Right cardiac atrium (tissue), 5 donors: Measurements from ENCODE around the gene RANBP1. TPM values are rescaled to one million over a fixed set of nuclear protein-coding genes. Genes with fewer than 3 reads are reported as not detected.
A peak's percentile ranks its signal among the peaks of the same experiment; 100 is the strongest.

Experiments
- ATAC-seq, 2 donors: fragments of 200-7000 bp; cut with Tn5 transposase; one replicate each; pipeline versions ENCODE4 v1.8.0 to v1.9.1; 2020; ENCODE audit warnings: moderate library complexity in 2 of 2, mild to moderate bottlenecking in 1 of 2
- DNase-seq, 3 donors: peaks; one replicate each; pipeline ENCODE4 v3.0.0-alpha.2; 2020
- H3K27ac ChIP-seq: one replicate; pipeline ENCODE4 v1.5.1; 2013; ENCODE audit warnings: mild to moderate bottlenecking, low read length, control low read depth, moderate library complexity
- H3K27me3 ChIP-seq: one replicate; pipeline ENCODE4 v1.6.1; 2013; ENCODE audit not compliant: control insufficient read depth, insufficient read depth
- H3K4me1 ChIP-seq: one replicate; pipeline ENCODE4 v1.6.1; 2013; ENCODE audit warnings: low read length; ENCODE audit not compliant: control insufficient read depth, insufficient read depth
- H3K4me3 ChIP-seq: one replicate; pipeline ENCODE4 v1.5.1; 2013; ENCODE audit warnings: low read length, control low read depth
- H3K9me3 ChIP-seq: one replicate; pipeline ENCODE4 v1.6.1; 2013; ENCODE audit warnings: low read length; ENCODE audit not compliant: control insufficient read depth
- WGBS: extraction: QIAGEN DNeasy Blood & Tissue Kit; methylation state at CpG from one replicate; pipeline ENCODE4 v1.1.7; 2013; 5-methylcytosine and 5-hydroxymethylcytosine counted together
- intact Hi-C, 4 donors: fragments of 100-400 bp; cut with DNase I; formaldehyde crosslinking; loops; one replicate each; pipeline versions ENCODE4 v1.11.0 to v1.14.0; 2022 to 2023
- polyA plus RNA-seq: library from polyadenylated mRNA; stranded (reverse); fragments of 200-250 nt; gene quantifications from one replicate; pipeline ENCODE4 v1.2.3, GENCODE V29; 2013
- total RNA-seq, 4 donors: library from RNA; stranded (reverse); fragmentation: NEBNext Ultra II Directional; extraction: Animal tissue kit (Norgen Biotek cat#: 25700); gene quantifications; one replicate each; pipeline ENCODE4 v1.2.1, GENCODE V29; 2021
- donor health status: healthy with polysubstance abuse.
- donor health status: DM: no; HTN: yes; CAD: no.
- donor health status: DM: no; HTN: no; CAD: no.
- donor health status: DM: no; HTN: yes; CAD: no; lungs with severe emphysema.
- donor health status: DM: yes; HTN: yes; CAD: no.

Gene RANBP1
- total and polyA plus RNA-seq, 5 donors: 32.5 to 46.8 (median 39.0) TPM

- Histone ChIP-seq H3K27ac (no peak overlapping the region), H3K9me3 (no peaks in the 10 kb centered on the region), H3K4me3 (no peak overlapping the region), H3K27me3 (no peaks in the 10 kb centered on the region), H3K4me1 (peaks cover 8% of the 10 kb centered on the region)
- ATAC-seq (no peak), DNase-seq (no peak)
- intact Hi-C loops: no loop called here
- WGBS: 90% methylated on average over 17 of the region's 17 CpGs
Measured at GRCh38 chr22:20089226-20089976, 26.5 kb upstream of the RANBP1 start.

- intact Hi-C loops: loop anchor here in 1 of 4 donors (10.0 kb wide), 1 partner anchor 695 kb away; no protein-coding TSS in a partner anchor
Measured at GRCh38 chr22:20089977-20090729, 25.8 kb upstream of the RANBP1 start.

GRCh38 chr22:20090730-20091240, 25.1 kb upstream of the RANBP1 start:
- DNase-seq (no peak), ATAC-seq (no peak)
- H3K4me1 ChIP-seq: no peaks in the 10 kb centered on the region
- no peak overlapping the region for H3K4me3 ChIP-seq
- intact Hi-C loops: loop anchor here in 1 of 4 donors (10.0 kb wide), 1 partner anchor 696 kb away; no protein-coding TSS in a partner anchor
- 88% methylated on average over 9 of the region's 9 CpGs for WGBS
- no peaks in the 10 kb centered on the region for H3K9me3 ChIP-seq
- no peaks in the 10 kb centered on the region for H3K27me3 ChIP-seq
- no peak overlapping the region for H3K27ac ChIP-seq

More at GRCh38 chr22:20089977-20090729, 25.8 kb upstream of the RANBP1 start:
- Histone ChIP-seq H3K9me3 (no peaks in the 10 kb centered on the region), H3K4me1 (peaks cover under 1% of the 10 kb centered on the region), H3K4me3 (no peak overlapping the region), H3K27me3 (no peaks in the 10 kb centered on the region), H3K27ac (no peak overlapping the region)
- no peak for DNase-seq
- WGBS: 91% methylated on average over 11 of the region's 11 CpGs
- ATAC-seq: no peak

GRCh38 chr22:20091690-20092476, 24.0 kb upstream of the RANBP1 start:
- intact Hi-C loops: loop anchor here in 1 of 4 donors (10.0 kb wide), 1 partner anchor 697 kb away; no protein-coding TSS in a partner anchor
- 92% methylated on average over 16 of the region's 16 CpGs for WGBS
- no peaks in the 10 kb centered on the region for H3K9me3 ChIP-seq
- no peaks in the 10 kb centered on the region for H3K27me3 ChIP-seq
- H3K4me1 ChIP-seq: no peaks in the 10 kb centered on the region
- H3K27ac ChIP-seq: no peak overlapping the region
- no peak for DNase-seq
- ATAC-seq: no peak
- H3K4me3 ChIP-seq: no peak overlapping the region

- WGBS: 92% methylated on average over 11 of the region's 11 CpGs
- no peaks in the 10 kb centered on the region for H3K27me3 ChIP-seq
- DNase-seq (no peak), ATAC-seq (no peak)
- no peak overlapping the region for H3K27ac ChIP-seq
- intact Hi-C loops: loop anchor here in 1 of 4 donors (10.0 kb wide), 1 partner anchor 698 kb away; no protein-coding TSS in a partner anchor
- no peaks in the 10 kb centered on the region for H3K9me3 ChIP-seq
- no peak overlapping the region for H3K4me3 ChIP-seq
- H3K4me1 ChIP-seq: no peaks in the 10 kb centered on the region
Measured at GRCh38 chr22:20092477-20092854, 23.4 kb upstream of the RANBP1 start.

- no peaks in the 10 kb centered on the region for H3K4me1 ChIP-seq
- WGBS: 90% methylated on average over 13 of the region's 13 CpGs
- H3K4me3 ChIP-seq: no peak overlapping the region
- no peak overlapping the region for H3K27ac ChIP-seq
- H3K27me3 ChIP-seq: no peaks in the 10 kb centered on the region
- DNase-seq (no peak), ATAC-seq (peak; percentile 68 to 86)
- intact Hi-C loops: loop anchor here in 1 of 4 donors (10.0 kb wide), 1 partner anchor 699 kb away; no protein-coding TSS in a partner anchor
- no peaks in the 10 kb centered on the region for H3K9me3 ChIP-seq
Measured at GRCh38 chr22:20093418-20094196, 22.3 kb upstream of the RANBP1 start.

- intact Hi-C loops: loop anchor here in 1 of 4 donors (10.0 kb wide), 1 partner anchor 700 kb away; no protein-coding TSS in a partner anchor
- H3K9me3 ChIP-seq: no peaks in the 10 kb centered on the region
- peak in 1 of 2 donors; percentile 12 for ATAC-seq
- no peak overlapping the region for H3K27ac ChIP-seq
- DNase-seq: no peak
- H3K27me3 ChIP-seq: no peaks in the 10 kb centered on the region
- WGBS: 94% methylated on average over 15 of the region's 15 CpGs
- H3K4me1 ChIP-seq: no peaks in the 10 kb centered on the region
- no peak overlapping the region for H3K4me3 ChIP-seq
Measured at GRCh38 chr22:20094197-20094807, 21.6 kb upstream of the RANBP1 start.

- no peak overlapping the region for H3K4me3 ChIP-seq
- ATAC-seq (no peak), DNase-seq (no peak)
- H3K27ac ChIP-seq: no peak overlapping the region
- H3K4me1 ChIP-seq: no peaks in the 10 kb centered on the region
- intact Hi-C loops: loop anchor here in 1 of 4 donors (10.0 kb wide), 1 partner anchor 701 kb away; no protein-coding TSS in a partner anchor
- no peaks in the 10 kb centered on the region for H3K27me3 ChIP-seq
- H3K9me3 ChIP-seq: no peaks in the 10 kb centered on the region
- WGBS: 96% methylated on average over 4 of the region's 4 CpGs
Measured at GRCh38 chr22:20095521-20095920, 20.4 kb upstream of the RANBP1 start.

- over 99% methylated on average over 2 of the region's 2 CpGs for WGBS
Measured at GRCh38 chr22:20096574-20097420, 19.1 kb upstream of the RANBP1 start.

More at GRCh38 chr22:20096574-20097420, 19.1 kb upstream of the RANBP1 start:
- no peaks in the 10 kb centered on the region for H3K27me3 ChIP-seq
- ATAC-seq (no peak), DNase-seq (no peak)
- intact Hi-C loops: loop anchor here in 1 of 4 donors (10.0 kb wide), 1 partner anchor 702 kb away; no protein-coding TSS in a partner anchor
- no peaks in the 10 kb centered on the region for H3K4me1 ChIP-seq
- no peaks in the 10 kb centered on the region for H3K9me3 ChIP-seq
- no peak overlapping the region for H3K27ac ChIP-seq
- no peak overlapping the region for H3K4me3 ChIP-seq
